ENCODE results near the gene SMIM36.
"Not testable (repeated sequence)": the region's sequence is repeated elsewhere in the genome, so short reads cannot be mapped to it uniquely, and the experiment has no call there.

The SMIM36 gene

DNA sequence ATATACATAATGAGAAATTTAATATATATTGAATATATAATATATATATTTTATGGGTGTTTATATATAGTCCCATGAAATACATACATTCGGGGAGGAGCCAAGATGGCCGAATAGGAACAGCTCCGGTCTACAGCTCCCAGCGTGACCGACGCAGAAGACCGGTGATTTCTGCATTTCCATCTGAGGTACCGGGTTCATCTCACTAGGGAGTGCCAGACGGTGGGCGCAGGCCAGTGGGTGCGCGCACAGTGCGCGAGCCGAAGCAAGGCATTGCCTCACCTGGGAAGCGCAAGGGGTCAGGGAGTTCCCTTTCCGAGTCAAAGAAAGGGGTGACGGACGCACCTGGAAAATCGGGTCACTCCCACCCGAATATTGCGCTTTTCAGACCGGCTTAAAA, 9.6 kb downstream of the SMIM36 start:
- DNase-seq, result not testable (repeated sequence)

DNA sequence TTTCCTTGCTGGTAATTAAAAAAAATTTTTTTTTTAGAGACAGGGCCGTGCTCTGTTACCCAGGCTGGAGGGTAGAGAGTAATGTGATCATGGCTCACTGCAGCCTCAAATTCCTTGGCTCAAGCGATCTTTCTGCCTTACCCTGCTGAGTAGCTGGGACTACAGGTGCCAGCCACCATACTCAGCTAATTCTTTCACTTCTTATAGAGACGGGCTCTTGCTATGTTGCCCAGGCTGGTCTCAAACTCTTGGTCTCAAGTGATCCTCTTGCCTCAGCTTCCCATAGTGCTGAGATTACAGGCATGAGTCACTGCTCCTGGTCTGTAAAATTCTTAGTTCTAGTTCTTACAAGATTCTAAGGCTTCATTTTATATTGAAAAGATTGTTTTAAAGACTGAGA, 11.1 kb downstream of the SMIM36 start:
- DNase-seq, result no peak

DNA sequence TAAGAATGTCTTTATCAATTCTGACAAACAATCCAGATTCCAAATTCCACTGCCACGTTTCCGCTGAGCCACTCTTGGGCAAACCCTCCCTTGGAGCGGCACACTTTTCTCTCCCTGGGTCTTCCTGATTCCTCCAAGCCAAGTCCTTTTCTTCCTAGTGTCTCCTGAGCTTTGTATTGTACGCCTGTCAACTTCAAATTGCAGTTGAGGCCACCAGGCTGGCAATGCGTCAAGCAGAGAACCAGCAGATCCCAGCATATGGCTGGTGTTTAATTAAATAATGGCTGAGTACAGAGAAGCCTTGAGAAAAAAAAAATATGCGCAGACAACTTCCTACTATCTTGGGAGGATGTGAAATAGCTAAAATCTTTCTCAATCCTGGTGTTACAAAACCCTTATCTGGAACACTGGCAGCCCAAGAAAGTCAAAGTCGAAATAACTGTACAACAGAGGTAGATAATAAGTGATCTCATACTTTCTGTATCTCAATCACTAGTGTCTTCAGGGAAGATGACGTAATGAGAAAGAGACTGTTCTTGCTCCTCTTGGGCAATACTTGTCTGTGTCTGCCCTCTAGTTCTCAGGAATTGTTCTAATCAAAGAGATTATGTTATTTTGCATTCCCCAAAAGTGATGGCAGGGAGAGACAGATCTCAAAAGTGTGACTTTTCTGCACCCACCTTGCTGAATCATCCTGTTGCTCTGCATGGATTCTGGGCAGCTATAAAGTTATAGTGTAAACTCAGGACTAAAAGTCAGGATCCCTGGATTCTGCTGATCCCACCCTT, 15.0 kb downstream of the SMIM36 start:
- DNase-seq, result peak; percentile 97

DNA sequence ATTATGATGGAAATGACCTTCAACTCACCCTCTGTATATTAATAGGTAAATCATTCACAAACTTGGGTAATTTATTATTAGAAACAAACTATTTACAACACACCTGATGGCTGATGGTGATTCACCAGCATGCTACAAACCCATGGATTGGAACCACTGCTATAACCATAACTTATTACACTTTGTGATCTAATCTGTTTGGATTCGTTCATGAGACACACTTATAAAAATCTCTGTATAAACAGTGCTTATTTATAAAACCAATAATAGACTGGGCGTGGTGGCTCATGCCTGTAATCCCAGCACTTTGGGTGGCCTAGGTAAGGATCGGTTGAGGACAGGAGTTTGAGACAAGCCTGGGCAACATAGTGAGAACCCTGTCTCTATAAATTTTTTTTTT, 16.0 kb downstream of the SMIM36 start:
- no peak for DNase-seq

DNA sequence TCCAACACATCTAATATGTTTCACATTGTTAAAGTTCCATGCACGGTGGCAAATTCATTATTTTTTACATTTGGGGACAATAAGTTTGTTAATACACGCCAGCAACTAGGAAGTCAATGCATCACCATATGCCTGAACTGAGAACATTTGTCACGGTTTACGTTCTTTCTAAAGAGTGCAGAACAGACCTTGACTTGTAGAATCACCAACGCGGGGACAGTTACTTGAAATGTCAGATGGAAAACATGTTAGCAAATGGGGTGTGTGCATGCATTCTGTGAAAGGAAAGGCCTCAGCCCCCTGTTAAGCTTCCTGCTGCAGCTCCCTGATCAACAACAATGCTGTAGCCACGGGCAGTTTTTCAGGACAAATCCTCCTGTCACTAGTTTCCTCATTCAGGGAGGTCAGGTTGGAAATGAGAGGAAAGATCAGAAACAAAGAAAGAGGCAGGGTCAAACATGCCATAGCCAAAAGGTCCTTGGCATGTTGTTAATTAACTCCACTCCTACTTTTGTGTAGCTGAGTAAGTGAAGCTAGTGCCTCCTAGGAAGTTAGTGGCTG, 18.4 kb downstream of the SMIM36 start:
- no peak for DNase-seq

DNA sequence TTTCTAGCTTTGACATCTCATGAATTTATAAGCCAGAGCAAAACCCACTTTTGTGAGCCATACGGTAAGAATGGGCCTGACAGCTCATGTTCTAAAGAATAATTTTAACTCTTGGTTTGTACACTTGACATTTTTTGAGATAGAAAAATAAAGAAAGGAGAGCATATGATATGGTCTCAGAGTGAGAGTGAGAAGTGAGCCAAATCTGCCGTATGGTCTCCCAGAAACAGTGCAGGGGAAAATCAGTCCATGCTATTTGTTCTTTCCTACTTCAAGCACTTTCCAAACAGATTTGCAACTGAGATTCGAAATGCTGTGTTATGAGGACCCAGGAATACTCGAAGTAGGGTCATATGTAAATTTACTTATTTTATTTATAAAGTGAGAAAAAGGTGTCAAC, 20.9 kb downstream of the SMIM36 start:
- DNase-seq, result no peak

DNA sequence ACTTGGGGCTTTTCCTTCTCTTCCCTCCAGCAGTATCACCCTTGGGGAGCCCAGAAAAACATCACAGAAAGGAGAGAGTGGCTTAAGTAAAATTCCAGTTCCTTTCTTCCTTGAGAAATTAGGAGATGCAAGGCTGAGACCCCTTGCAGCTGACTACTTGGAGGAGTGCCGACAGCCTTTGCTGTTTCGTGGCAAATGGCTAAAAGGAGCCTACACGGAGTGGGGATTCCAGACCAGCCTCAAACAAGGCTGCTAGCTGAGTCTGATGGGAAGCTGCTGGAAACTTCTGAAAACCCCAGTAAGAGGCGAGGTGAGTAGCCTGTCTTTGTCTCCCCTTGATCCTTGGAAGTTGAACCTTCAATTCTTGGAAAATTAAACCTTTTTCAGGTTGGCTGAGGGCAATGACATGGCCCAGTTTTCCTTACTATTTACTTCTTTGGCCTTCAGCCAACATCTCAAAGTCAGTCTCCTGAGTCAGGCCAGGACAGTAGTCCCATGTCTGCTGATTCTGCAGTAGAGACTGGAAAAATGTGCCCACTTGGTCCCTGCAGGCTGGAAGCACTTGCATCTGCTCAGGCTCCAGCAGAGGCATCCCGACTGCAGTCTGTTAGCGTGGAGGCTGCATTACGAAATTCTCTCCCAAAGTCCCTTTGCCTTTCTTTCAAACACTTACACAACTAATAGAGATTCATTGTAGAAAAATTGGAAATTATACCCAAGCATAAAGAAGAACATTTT, 23.4 kb downstream of the SMIM36 start:
- DNase-seq, result no peak

DNA sequence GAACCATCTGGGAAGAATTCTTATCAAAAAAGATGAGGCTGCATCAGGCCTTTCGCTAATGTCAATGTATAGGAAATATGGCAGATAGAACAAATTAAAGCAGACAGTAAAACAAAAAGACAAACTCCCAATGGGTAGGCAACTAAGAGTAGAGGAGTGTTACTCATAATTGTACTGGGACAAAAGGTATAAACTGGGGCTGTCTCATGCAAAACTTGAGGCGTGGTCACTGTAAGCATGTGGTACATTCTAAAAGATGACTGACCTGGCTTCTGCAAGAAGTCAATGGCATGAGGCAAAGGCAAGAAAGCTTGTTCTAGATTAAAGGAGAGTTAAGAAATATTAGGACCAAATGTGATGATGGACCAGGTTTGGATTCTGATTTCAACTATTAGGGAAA, 26.7 kb downstream of the SMIM36 start:
- no peak for DNase-seq

DNA sequence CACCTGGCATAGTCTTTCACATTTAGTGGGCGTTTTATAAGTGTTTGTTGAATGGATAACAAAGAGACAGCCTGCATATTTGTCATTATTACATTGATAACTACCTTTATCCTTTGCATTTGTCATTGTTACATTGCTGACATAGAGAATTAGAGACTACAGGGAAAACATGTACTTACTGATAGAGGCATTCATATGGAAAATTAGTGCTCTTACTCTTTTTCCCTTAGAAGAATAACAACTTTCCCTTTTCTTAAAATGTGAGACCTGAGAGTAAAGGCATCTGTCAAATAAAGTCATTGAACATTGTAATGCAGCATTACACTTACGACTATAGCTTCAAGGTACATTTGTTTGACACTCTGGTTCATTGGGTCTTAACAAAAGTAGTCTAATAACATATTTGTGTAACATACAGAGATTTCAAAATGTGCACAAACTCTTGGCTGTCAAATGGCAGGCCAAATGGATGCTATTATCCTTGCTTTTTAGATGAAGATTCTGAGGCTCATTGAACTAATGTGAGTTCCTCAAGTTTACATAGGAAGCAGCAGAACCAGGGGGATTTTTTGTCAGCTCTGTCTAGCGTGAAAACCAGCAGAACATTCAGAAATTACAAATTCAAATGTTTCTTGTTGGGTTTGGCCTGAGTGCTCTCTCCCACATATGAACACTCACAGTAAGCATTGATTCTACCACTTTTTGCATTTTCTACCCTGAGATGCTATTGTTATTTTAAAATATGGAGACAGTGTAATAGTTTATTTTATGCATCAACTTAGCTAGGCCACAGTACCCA, 28.5 kb downstream of the SMIM36 start:
- DNase-seq, result no peak

DNA sequence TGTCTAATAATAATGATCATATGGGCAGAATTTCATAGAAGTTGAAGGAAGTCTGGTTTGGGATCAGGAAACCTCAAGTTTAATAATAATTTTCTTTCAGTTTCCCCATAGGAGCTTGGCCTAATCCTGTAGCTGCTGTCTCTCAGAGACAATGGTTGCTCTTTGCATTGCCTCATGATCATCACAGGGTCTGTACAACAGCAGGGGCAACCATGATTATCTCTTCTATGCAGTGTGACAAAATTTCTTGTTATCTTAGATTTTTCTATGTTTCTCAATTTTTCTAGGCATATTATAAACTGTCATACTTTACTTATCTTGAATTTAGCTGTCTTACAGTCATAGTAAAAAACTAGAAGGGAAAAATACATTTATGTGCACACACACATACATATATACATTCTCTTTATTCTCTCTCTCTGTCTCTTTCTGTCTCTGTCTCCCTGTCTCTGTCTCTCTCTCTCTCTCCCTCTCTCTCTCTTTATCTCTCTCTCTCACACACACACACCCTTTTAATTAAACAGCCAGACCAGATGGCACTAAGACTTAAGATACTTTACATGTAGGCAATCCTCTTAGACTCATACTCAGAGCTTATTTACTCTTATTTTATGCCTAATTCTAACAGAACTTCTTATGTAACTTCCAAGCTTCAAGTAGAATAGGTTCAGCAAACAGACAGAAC, 30.5 kb downstream of the SMIM36 start:
- DNase-seq, result no peak

DNA sequence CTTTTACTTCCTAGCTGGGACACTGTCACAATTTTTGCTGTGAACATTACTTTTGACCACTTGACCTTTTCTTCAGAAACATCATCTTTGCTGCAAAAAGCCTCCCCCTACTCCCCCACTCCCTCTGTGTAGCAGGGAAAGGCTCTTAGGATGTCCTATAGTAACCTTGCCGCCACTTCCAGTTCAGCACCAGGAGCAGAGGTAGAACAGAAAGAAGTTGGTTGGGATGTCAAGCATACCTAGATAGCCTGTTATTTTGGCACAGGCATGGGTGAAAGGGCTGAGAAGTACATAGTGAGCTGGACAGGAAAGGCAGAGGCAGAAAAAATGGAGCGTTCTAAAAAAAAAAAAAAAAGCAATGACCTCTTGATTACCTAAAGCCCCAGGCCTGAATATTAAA, 31.3 kb downstream of the SMIM36 start:
- DNase-seq, result no peak

DNA sequence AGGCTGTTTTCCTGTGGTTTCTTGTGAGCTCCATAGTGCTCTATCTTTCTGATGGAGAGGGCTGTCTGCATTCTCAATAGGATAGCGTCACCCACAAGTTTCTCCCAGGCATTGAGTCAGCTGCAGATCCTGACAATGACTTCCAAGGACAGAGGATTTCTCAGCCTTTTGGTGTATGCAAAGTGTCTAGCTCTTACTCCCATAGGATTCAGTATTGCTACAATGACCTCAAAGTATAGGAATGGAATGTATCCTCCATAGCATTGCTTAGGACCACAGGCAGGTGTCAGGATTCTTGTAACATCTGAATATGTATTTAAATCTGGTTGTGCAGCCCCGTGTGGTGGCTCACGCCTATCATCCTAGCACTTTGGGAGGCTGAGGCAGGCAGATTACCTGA, 32.3 kb downstream of the SMIM36 start:
- DNase-seq, result peak; percentile 3

DNA sequence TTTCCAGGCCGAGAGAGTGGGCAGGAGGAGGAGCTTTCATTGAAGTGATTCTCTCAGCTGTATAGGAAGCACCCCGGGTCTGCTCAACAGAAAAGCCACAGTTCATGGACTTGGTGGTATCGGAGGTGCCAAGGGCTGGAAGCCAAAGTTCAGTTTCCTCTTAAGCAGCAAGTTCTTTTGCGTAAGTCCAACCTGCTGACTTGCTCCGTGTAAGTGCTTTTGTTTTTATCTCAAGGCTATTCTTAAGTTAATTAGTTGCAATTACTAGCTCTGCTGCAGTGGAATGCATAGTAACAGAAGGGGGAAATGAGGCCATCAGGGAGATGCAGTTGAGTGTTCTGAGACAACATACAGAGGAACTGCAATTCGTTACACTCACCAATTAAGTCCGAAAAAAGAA, 44.6 kb downstream of the SMIM36 start:
- DNase-seq, result no peak

DNA sequence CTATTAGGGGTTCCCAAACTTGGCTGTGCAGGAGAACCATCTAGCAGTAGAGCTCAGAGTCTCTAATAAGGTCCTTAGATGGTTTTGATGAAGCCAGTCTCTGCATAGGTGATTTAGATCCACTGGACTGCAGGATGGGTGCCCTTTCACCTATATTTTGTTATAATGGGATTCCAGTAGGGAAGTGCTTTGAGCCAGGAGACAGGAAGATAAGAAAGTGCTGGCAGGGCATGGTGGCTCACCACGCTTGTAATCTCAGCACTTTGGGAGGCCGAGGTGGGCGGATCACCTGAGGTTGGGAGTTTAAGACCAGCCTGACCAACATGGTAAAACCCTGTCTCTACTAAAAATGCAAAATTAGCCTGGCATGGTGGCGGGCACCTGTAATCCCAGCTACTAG, 45.5 kb downstream of the SMIM36 start:
- not testable (repeated sequence) for DNase-seq

DNA sequence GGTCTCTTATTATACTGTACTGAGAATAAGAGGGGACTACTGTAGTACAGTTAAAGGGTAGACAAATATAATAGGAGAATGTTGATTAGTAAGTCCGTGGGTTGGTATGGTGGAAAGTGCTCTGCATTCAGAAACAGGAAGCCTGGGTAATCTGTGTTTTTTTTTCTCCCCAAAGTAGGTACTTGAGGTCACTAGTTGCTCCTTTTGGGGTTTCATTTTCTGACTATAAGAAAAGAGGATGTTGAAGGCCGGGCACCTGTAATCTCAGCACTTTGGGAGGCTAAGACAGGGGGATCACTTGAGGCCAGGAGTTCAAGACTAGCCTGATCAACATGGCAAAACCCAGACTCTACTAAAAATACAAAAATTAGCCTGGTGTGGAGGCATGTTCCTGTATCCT, 47.7 kb downstream of the SMIM36 start:
- no peak for DNase-seq

DNA sequence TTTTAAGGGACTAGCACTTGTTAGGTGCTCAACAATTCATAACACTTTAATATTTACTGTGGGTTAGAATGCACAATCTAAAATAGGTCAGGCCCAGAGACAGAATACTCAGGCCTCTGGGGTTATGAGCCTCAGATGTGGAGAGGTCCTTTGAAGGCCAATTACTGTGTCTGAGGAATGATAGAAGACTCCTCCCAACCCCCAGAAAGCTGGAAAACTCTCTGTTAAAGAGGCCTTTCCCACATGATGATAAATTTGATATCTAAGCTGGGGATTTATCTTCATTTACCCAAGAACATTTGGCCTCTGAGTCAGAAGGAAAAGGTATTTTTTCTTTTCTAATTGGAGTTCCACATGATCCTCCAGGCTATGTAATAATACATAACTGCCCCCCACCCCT, 48.5 kb downstream of the SMIM36 start:
- DNase-seq, result peak; percentile 77

DNA sequence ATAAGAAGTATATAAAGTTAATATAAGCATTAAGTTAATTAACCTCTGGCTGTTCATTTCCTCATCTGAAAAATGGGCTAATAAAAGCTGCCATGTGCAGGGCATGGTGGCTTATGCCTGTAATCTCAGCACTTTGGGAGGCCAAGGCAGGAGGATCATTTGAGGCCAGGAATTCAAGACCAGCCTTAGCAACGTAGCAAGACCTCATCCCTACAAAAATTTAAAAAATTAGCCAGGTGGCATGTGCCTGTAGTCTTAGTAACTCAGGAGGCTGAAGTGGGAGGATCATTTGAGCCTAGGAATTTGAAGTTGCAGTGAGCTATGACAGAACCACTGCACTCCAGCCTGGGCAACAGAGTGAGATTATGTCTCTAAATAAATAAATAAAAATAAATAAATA, 49.0 kb downstream of the SMIM36 start:
- DNase-seq, result no peak

DNA sequence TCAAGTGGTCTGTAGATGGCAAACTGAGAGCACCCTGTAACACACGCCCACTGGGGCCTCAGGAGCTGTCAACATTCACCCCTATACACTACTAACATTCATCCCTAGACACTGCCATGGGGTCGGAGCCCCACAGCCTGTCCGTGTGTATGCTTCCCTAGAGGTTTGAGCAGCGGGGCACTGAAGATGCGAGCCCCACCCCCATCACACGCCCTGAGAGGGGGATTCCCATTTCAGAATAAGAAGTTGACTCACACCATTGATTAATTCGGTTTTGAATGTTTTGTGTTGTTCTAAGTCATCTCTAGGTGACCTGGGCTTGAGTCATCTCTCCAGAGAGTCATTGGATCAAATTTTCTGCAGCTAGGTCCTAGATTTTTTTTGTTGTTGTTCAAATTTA, 52.3 kb downstream of the SMIM36 start:
- no peak for DNase-seq

DNA sequence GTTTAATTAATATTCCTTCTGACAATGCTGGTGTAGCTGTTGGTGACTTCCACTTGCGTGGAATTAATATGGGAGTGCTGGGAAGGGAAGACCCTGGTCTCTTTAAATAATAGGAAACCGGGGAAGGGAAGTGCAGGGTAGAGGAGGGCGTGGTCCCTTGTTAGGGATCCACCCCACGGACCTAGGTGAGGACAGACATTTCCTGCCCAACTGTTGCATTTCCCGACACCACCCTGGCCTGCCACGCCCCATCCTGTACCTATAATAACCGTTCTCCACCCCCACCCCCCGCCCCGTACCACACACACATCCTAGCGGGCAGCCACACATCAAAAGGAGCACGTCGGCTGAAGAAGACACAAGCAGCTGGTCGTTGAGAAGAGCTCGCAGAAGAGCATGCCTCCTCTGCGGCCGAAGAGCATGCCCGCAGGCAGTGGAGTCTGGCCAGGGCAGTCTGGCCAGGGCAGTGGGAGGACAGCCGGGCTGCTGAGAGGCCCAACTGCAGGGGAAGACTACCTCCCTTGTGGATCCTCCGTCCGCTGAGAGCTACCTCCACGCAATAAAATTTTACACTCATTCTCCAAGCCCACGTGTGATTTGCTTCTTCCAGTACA, 52.9 kb downstream of the SMIM36 start:
- no peak for DNase-seq

DNA sequence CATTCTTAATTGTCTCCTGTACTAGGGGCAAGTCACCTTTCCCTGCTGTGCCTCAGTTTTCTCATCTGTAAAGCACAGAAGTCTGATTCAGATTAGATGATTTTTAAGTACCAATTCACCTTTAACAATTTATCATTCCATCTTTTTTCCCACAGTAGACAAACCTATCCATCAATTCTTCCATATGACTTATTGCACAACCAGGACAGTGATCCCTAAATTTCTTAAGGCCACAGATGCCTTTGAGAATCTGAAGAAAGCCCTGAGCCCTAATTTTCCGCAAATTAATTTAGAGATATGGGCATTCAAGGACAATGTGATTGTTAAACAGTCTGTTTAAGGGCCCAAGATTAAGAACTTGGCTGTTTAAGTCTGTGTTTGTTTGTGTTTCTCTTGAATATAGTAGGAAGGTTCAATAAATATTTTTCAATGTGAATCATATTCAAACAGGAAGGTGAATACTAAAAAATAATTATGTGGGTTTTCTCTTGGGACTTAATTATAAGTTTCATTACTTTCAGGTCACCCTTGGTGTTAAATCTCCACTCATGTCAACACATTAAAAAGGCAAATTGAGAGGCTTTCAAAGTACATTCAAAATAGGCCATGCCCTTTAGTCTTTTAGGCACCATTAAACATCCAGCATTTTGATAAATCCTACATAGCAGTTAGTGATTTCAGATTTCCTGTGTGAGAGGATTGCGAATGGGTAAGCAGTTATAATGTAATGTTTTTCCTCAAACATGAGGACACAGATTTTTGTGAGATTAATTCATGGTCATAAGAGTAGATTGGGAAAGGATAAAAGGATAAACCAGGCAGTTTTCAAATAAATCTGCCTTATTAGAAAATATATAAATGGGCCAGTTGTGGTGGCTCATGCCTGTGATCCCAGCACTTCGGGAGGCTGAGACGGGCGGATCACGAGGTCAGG, 54.7 kb downstream of the SMIM36 start:
- no peak for DNase-seq

DNA sequence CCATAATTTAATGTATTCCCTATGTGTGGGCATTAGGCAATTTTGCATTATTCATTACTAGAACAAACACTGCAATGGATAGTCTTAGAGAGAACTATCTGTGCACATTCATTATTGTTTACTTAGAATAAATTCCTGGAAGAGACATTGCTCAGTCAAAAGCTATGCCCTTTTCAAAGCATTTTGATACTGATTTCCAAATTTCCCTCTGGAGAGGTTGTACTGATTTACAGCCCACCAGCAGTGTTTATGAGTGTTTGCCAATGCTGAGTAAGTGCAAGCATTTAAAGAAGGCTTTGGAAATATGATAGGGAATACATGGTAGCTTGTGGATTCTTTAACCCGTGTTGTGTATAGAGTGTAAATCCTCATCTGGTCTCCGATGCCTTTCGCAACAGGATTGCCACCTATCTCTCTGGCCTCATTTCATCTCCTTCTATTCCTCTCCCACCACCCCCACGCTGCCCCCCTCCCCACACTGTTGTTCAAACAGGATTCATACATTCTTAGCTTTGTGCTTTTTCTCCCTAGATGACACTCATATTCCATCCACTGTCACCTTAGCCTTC, 56.3 kb downstream of the SMIM36 start:
- DNase-seq, result peak; percentile 76

Data from NCI-H226 (cell line).